HG03432 (cell line): ENCODE data around the gene FAM120A.

Source experiments
- ATAC-seq: cut with Tn5 transposase; IDR thresholded peaks from one replicate; pipeline ENCODE4 v1.9.1; 2021; ENCODE audit warnings: mild to moderate bottlenecking, moderate library complexity; ENCODE audit not compliant: unreplicated experiment

The FAM120A gene

GRCh38 chr9:93577078-93577974, 125.8 kb downstream of the FAM120A start:
- peak; percentile 24 for ATAC-seq

- ATAC-seq: no peak
Observed at GRCh38 chr9:93577975-93578682, 126.6 kb downstream of the FAM120A start.

GRCh38 chr9:93578844-93579243, 127.4 kb downstream of the FAM120A start:
- no peak for ATAC-seq

- no peak for ATAC-seq
Observed at GRCh38 chr9:93579711-93580516, 128.4 kb downstream of the FAM120A start.

- no peak for ATAC-seq
Observed at GRCh38 chr9:93580654-93581380, 129.3 kb downstream of the FAM120A start.

GRCh38 chr9:93582115-93582514, 130.6 kb downstream of the FAM120A start:
- no peak for ATAC-seq

- no peak for ATAC-seq
Observed at GRCh38 chr9:93582550-93582949, 131.1 kb downstream of the FAM120A start.

- ATAC-seq: no peak
Observed at GRCh38 chr9:93585259-93585658, 133.8 kb downstream of the FAM120A start.

- ATAC-seq: no peak
Observed at GRCh38 chr9:93585695-93586094, 134.2 kb downstream of the FAM120A start.

- ATAC-seq: no peak
Observed at GRCh38 chr9:93586290-93587057, 135.0 kb downstream of the FAM120A start.

GRCh38 chr9:93587284-93587650, 135.8 kb downstream of the FAM120A start:
- ATAC-seq: no peak

GRCh38 chr9:93587651-93588347, 136.3 kb downstream of the FAM120A start:
- no peak for ATAC-seq

GRCh38 chr9:93588641-93589609, 137.4 kb downstream of the FAM120A start:
- no peak for ATAC-seq

- no peak for ATAC-seq
Observed at GRCh38 chr9:93589688-93590087, 138.2 kb downstream of the FAM120A start.

- ATAC-seq: no peak
Observed at GRCh38 chr9:93590609-93591234, 139.2 kb downstream of the FAM120A start.

GRCh38 chr9:93591301-93592007, 140.0 kb downstream of the FAM120A start:
- no peak for ATAC-seq

GRCh38 chr9:93592008-93592642, 140.6 kb downstream of the FAM120A start:
- ATAC-seq: no peak
